Stimulated activated CD4-positive, alpha-beta T cell treated with anti-CD3 and anti-CD28 coated beads, Interleukin-4, amount 100 ng/mL, for 48 hours (primary cell): ENCODE measurements around the gene VANGL1.

ENCODE experiments used
- DNase-seq, 2 donors: peaks; one replicate each; pipeline ENCODE4 v3.0.0-alpha.2; 2020; ENCODE audit warnings: low read depth in 2 of 2

VANGL1 gene

DNA sequence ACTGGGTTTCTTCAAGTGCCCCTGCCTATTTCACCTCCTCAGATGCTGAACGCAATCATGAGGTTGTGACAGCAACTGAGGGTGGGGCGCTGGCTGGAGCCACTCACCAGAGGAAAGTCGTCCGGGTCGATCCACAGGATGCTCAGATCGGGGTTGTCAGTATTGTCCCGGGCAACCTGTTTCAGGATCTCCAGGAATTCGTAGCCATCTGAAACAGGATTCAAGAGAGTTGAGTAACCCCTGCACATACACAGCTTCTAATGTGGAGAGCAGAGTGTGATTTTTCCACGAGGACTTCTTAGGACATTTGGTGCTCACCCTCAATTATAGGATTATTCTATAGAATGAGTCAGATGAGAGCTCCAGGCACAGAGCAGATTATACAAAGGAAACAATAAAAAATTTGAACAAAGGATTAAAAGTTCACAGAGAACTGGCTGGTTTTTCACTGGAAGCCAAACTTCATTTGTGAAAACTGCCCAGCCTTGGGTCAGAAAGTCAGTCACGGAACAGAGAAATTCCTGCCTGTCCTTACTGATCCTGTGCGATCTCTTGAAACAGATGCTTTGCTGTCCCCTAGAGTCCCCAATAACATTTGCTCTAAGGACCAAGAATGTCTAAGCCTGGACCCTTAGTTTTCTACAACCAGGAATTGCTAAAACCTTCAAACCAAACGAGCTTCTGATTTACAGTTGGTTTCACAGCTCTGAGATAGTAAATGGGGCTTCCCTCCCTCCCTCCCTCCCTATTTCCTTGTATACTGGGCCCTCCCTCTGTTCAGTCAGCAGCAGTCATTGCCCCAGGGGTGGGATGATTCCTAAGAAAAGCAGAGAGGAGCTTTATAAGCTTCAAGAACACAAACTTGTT, 63.5 kb downstream of the VANGL1 start:
- DNase-seq = no peak

GRCh38 chr1:115705963-115706362, 64.2 kb downstream of the VANGL1 start:
- no peak for DNase-seq

GRCh38 chr1:115706587-115707425, 65.0 kb downstream of the VANGL1 start:
- no peak for DNase-seq

- DNase-seq = no peak
These were observed 69.3 kb downstream of the VANGL1 start for GRCh38 chr1:115710859-115711624.

GRCh38 chr1:115712911-115713609, 71.3 kb downstream of the VANGL1 start:
- no peak for DNase-seq

DNA sequence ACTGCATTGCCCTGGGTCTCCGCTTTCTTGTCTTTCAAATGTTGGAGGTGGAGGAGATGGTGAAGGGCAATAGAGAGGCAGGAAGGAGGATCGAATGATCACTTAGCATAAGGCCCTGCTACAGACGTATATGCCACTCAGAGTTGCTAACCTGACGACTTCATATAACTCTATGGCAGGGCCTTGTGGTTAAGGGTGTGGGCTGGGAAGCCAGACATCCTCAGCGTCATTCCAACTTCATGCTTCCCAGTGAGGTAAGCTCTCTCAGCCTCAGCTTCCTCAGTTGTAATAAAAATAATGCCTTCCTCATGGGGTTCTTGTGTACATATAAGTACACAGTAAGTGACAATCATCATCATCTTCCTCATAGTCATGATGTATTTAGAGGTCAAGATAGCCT, 72.1 kb downstream of the VANGL1 start:
- DNase-seq = no peak

DNA sequence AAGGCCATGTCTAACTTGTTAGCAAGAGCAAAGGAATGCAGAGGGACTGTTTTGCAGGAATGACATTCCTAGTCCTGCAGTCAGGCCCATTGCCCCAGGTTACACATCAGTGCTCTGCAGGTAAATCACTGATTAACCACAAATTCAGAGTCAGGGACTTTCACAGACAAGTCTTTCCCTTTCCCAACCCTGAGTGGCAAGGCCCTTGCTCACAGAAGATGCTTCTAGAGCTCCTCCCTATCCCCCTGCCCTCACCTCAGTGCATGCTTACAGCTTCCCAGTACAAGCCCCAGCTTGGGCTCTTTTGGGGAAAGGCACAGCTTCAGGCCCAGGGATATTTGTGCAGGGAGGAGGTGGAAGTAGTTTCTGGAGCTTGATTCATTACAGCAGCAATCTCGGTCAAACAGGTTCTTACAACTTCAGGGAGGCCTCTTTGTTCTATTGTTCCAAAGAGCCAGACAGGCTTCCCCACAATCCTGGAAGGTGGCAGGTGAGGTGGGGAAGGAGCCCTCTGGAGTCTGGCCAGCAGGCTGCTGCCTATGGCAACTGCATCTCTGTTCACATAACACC, 72.9 kb downstream of the VANGL1 start:
- no peak for DNase-seq

GRCh38 chr1:115717541-115717940, 75.8 kb downstream of the VANGL1 start:
- DNase-seq = peak; percentile 1 to 18

- DNase-seq = no peak
These were observed 76.4 kb downstream of the VANGL1 start for GRCh38 chr1:115718011-115718754.

- no peak for DNase-seq
These were observed 77.5 kb downstream of the VANGL1 start for GRCh38 chr1:115719285-115719684.

- no peak for DNase-seq
These were observed 80.5 kb downstream of the VANGL1 start for GRCh38 chr1:115722221-115722620.

DNA sequence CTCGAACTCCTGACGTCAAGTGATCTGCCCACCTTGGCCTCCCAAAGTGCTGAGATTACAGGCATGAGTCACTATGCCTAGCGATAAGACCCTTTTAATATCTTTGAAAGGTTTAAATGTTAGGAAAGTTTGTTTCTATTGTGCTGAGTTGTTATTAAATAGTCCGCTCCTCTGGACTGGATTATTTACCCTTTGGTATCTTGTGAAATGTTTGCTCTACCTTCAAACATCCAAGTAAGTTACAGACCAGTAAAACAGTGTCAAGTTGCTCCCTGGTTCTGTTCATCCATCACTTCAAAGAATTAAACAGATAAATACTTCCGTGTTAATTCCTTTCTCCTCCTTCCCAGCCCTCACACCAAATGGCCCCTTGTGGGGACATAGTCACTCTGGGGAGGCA, 82.0 kb downstream of the VANGL1 start:
- DNase-seq = no peak

DNA sequence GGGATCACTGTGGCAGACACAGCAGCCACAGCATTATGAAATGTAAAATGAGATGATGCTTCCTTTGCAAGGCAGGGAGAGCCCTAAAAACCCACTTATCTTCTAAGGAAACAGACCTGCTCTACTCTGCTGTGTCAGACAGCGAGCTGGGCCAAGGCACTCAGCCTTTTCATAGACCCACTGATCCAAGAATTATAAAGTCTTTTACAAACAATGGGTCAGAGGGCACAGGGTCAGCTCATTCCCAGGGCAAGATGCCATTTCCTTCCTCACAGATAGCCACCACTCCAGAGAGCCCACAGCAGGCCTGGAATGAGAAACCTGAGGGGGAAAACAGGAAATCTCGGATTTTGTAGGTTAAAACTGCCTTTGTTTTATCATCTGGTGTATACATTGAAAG, 83.8 kb downstream of the VANGL1 start:
- DNase-seq = no peak

GRCh38 chr1:115726161-115726560, 84.4 kb downstream of the VANGL1 start:
- DNase-seq = no peak

DNA sequence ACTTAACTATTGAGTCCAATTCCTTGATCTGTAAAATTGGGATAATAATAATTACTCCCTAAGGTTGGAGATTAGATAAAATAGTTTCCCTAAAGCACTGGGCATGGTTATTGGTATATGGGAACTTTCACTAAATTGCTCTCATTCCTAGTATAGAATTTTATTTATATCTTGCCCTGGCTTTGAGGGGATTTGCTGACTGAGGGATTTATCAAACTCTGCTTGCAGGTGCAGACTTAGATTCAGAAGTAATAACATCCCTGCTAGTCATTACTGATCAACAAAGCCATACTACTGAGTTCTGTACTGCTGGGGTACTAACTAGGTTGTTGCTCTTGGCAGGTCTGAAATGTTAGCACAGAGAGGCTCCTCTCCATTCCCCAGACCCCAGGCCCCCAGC, 84.8 kb downstream of the VANGL1 start:
- no peak for DNase-seq

- no peak for DNase-seq
These were observed 86.0 kb downstream of the VANGL1 start for GRCh38 chr1:115727706-115728249.

GRCh38 chr1:115728341-115728740, 86.6 kb downstream of the VANGL1 start:
- DNase-seq = no peak

DNA sequence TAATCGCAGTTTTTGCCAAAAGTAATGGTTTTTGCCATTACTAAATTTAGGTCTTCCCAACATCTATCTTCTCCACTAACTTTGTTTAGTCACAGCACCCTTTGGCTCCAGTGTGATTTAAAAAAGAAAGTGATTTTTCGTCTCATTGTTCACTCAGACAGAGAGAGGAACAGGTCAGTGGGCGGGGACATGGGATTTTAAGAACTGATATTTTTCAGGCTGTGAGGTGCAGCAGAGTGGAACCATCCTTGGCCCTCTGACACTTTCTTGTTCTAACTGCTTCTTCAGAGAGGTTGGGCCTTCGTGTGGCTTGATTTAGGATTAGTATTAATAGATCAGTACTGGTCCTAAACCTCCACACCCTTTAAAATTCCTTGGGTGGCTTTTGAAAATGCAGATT, 88.0 kb downstream of the VANGL1 start:
- no peak for DNase-seq

- no peak for DNase-seq
These were observed 90.5 kb downstream of the VANGL1 start for GRCh38 chr1:115732316-115732715.

GRCh38 chr1:115740811-115741210, 99.0 kb downstream of the VANGL1 start:
- no peak for DNase-seq
